ENCODE measurements around the gene CFAP65. TPM values are rescaled to one million over a fixed set of nuclear protein-coding genes. Genes with fewer than 3 reads are reported as not detected.

CFAP65 gene
- total RNA-seq, 4 donors from 2014 or later = not detected

- no CpG with 5 or more reads among the region's 67 CpGs for WGBS, 2 donors (ENCODE audit: low coverage in 1 of 2)
- Histone ChIP-seq H3K4me1 (peaks cover 0 to 31% (median 5%) of the 10 kb centered on the region in 3 donors), H3K9me3 (no peaks in the 10 kb centered on the region), H3K4me3 (peak overlapping the region in 1 of 2 donors; percentile 48), H3K27me3 (peaks cover 100% of the 10 kb centered on the region), H3K27ac (no peak overlapping the region), H3K36me3 (no peaks in the 10 kb centered on the region)
- no peak for TF ChIP-seq EP300 (IDR thresholded peaks at IDR 0.05)
- TF ChIP-seq POLR2AphosphoS5 (IDR thresholded peaks at IDR 0.05) = no peak
- no peak for TF ChIP-seq POLR2A (IDR thresholded peaks at IDR 0.05)
- TF ChIP-seq, protein P1, sequence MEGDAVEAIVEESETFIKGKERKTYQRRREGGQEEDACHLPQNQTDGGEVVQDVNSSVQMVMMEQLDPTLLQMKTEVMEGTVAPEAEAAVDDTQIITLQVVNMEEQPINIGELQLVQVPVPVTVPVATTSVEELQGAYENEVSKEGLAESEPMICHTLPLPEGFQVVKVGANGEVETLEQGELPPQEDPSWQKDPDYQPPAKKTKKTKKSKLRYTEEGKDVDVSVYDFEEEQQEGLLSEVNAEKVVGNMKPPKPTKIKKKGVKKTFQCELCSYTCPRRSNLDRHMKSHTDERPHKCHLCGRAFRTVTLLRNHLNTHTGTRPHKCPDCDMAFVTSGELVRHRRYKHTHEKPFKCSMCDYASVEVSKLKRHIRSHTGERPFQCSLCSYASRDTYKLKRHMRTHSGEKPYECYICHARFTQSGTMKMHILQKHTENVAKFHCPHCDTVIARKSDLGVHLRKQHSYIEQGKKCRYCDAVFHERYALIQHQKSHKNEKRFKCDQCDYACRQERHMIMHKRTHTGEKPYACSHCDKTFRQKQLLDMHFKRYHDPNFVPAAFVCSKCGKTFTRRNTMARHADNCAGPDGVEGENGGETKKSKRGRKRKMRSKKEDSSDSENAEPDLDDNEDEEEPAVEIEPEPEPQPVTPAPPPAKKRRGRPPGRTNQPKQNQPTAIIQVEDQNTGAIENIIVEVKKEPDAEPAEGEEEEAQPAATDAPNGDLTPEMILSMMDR (IDR thresholded peaks at IDR 0.05) = no peak
- ATAC-seq = no peak
These were observed 81.5 kb downstream of the CFAP65 start for GRCh38 chr2:218959761-218960308.

DNA sequence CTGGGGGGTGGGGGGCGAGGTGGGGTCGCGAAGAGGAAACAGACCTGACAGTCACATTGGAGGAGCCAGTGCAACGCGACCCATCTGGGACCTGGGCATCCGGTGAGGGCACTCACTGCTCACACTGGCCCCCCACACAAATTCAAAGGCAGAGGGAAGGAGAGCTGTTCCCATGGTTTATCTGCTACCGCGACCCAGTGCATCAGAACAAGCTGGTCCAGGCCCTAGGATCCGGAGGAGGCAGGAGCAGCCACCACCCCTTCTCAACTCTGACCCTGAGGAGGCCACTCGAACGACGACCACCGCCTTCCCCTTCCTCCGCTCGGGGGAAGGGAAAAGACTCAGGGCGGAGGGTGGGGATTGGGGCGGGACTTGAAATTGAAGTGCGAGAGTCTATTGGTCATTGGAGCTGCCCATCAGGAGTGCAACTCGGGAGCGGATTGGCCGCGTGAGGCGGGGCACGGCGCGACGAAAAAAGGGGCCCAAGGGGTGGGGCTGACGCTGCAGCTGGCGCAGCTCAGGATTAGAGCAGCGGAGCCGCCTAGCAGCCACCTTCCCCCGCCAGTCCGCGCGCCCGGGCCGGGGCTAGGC lies 82.1 kb downstream of the CFAP65 start, which contains the start of gene CDK5R2:
TSS of gene CDK5R2 (plus strand) at position 526 of the 591 bp plus-strand sequence. CDS start 155 bp downstream, outside the sequence.
- peak; percentile 57 for ATAC-seq
- TF ChIP-seq POLR2AphosphoS5 (IDR thresholded peaks at IDR 0.05) = no peak
- TF ChIP-seq EP300 (IDR thresholded peaks at IDR 0.05) = no peak
- TF ChIP-seq, protein P1 (IDR thresholded peaks at IDR 0.05) = no peak
- TF ChIP-seq POLR2A (IDR thresholded peaks at IDR 0.05) = no peak
- H3K36me3 ChIP-seq = no peaks in the 10 kb centered on the region
- H3K9me3 ChIP-seq = no peaks in the 10 kb centered on the region
- peak within 1 kb of the TSS in 1 of 2 donors; percentile 48 for H3K4me3 ChIP-seq
- peaks cover 100% of the 10 kb centered on the region for H3K27me3 ChIP-seq
- H3K27ac ChIP-seq = no peak within 1 kb of the TSS
- peaks cover 0 to 31% (median 5%) of the 10 kb centered on the region in 3 donors for H3K4me1 ChIP-seq
- 0% methylated on average over 3 of the region's 37 CpGs; no CpG with 5 or more reads in 1 of the 2 donors for WGBS, 2 donors (ENCODE audit: low coverage in 1 of 2)

- Histone ChIP-seq H3K9me3 (no peaks in the 10 kb centered on the region), H3K27me3 (peaks cover 100% of the 10 kb centered on the region), H3K4me1 (peaks cover 0 to 30% (median 5%) of the 10 kb centered on the region in 3 donors), H3K36me3 (no peaks in the 10 kb centered on the region), H3K27ac (no peak overlapping the region), H3K4me3 (no peak overlapping the region)
- 80% methylated on average over 1 of the region's 1 CpG; no CpG with 5 or more reads in 1 of the 2 donors for WGBS, 2 donors (ENCODE audit: low coverage in 1 of 2)
- ATAC-seq = no peak
- TF ChIP-seq EP300 (IDR thresholded peaks at IDR 0.05) = no peak
- TF ChIP-seq, protein P1 (IDR thresholded peaks at IDR 0.05) = no peak
- no peak for TF ChIP-seq POLR2AphosphoS5 (IDR thresholded peaks at IDR 0.05)
- TF ChIP-seq POLR2A (IDR thresholded peaks at IDR 0.05) = no peak
These were observed 83.0 kb downstream of the CFAP65 start for GRCh38 chr2:218958276-218958675.

DNA sequence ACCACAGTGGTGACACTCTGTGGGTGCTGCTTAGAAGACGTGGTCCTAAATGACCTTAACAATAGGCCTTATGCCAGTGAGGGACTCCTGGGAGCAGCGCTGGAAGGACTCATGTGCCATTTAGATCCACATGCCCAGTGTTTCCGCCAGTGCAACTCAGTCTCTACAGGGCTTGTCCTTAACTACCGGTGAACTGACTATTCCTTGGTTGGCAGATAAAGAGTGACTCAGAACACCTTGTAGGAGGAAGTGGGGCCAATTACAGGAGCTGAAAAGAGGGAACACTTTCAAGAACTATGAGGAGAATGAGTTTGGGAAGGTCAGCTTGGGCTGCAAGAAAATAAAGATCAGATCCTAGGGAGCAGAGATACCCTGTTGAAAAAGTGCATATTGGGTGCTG lies 83.6 kb downstream of the CFAP65 start:
- Histone ChIP-seq H3K4me1 (peaks cover 0 to 24% (median 5%) of the 10 kb centered on the region in 3 donors), H3K36me3 (no peaks in the 10 kb centered on the region), H3K27ac (no peak overlapping the region), H3K9me3 (no peaks in the 10 kb centered on the region), H3K4me3 (no peak overlapping the region), H3K27me3 (peaks cover 97% of the 10 kb centered on the region)
- ATAC-seq = no peak
- TF ChIP-seq, protein P1 (IDR thresholded peaks at IDR 0.05) = no peak
- no peak for TF ChIP-seq POLR2AphosphoS5 (IDR thresholded peaks at IDR 0.05)
- TF ChIP-seq EP300 (IDR thresholded peaks at IDR 0.05) = no peak
- no peak for TF ChIP-seq POLR2A (IDR thresholded peaks at IDR 0.05)
- WGBS, 2 donors (ENCODE audit: low coverage in 1 of 2) = 82% methylated on average over 3 of the region's 4 CpGs; no CpG with 5 or more reads in 1 of the 2 donors

- Histone ChIP-seq H3K9me3 (no peaks in the 10 kb centered on the region), H3K27ac (no peak overlapping the region), H3K4me3 (no peak overlapping the region), H3K4me1 (peaks cover 0 to 21% (median 5%) of the 10 kb centered on the region in 3 donors), H3K36me3 (no peaks in the 10 kb centered on the region), H3K27me3 (peaks cover 96% of the 10 kb centered on the region)
- WGBS, 2 donors (ENCODE audit: low coverage in 1 of 2) = no CpG with 5 or more reads among the region's 1 CpG
- TF ChIP-seq POLR2AphosphoS5 (IDR thresholded peaks at IDR 0.05) (no peak), EP300 (IDR thresholded peaks at IDR 0.05) (no peak), POLR2A (IDR thresholded peaks at IDR 0.05) (no peak)
- TF ChIP-seq, protein P1 (IDR thresholded peaks at IDR 0.05) = no peak
- ATAC-seq = no peak
These were observed 85.3 kb downstream of the CFAP65 start for GRCh38 chr2:218956039-218956438.

All from gastroesophageal sphincter (tissue), 4 donors.